Gastroesophageal sphincter (tissue), 4 donors: ENCODE data around the gene CD300LD. TPM values are rescaled to one million over a fixed set of nuclear protein-coding genes. Genes with fewer than 3 reads are reported as not detected.

ENCODE experiments used
- ATAC-seq: fragments of 150-250 bp; one replicate; pipeline ENCODE4 v1.9.1; 2016; ENCODE audit warnings: mild to moderate bottlenecking, moderate library complexity
- H3K27ac ChIP-seq, 4 donors: fragments of 200-600 bp; sonication (generic) in 3 of 4; 1 replicate in 3 of 4; 2 replicates in 1 of 4; pipeline ENCODE4 v1.5.1; 2016 to 2019
- H3K27me3 ChIP-seq: fragments of 200-600 bp; sonication (generic); one replicate; pipeline ENCODE4 v1.5.1; 2019
- H3K36me3 ChIP-seq, 2 donors: fragments of 200-600 bp; sonication (generic); one replicate each; pipeline ENCODE4 v1.5.1; 2019; ENCODE audit warnings: control low read depth in 1 of 2
- H3K4me1 ChIP-seq, 3 donors: fragments of 200-600 bp; sonication (generic); 1 replicate in 2 of 3; 2 replicates in 1 of 3; pipeline ENCODE4 v1.5.1; 2016 to 2019; ENCODE audit warnings: control low read depth in 2 of 3
- H3K4me3 ChIP-seq, 2 donors: fragments of 200-600 bp; sonication (generic); one replicate each; pipeline ENCODE4 v1.5.1; 2019; ENCODE audit warnings: mild to moderate bottlenecking in 1 of 2, moderate library complexity in 1 of 2
- H3K9me3 ChIP-seq, 3 donors: fragments of 200-600 bp; sonication (generic); one replicate each; pipeline ENCODE4 v1.5.1; 2017 to 2019; ENCODE audit warnings: control low read depth in 2 of 3
- EP300 ChIP-seq: sonication (generic); formaldehyde crosslinking; IDR thresholded peaks from one replicate; pipeline ENCODE4 v1.6.1; 2017; ENCODE audit warnings: antibody characterized with exemption, mild to moderate bottlenecking
- POLR2A ChIP-seq, 2 donors: fragments of 450-650 bp; IDR thresholded peaks; one replicate each; pipeline ENCODE4 v1.6.1; 2017; ENCODE audit warnings: antibody characterized with exemption in 2 of 2, mild to moderate bottlenecking in 2 of 2, moderate library complexity in 1 of 2
- POLR2AphosphoS5 ChIP-seq: sonication (generic); formaldehyde crosslinking; IDR thresholded peaks from one replicate; pipeline ENCODE4 v1.6.1; 2017; ENCODE audit warnings: antibody characterized with exemption
- WGBS, 2 donors: methylation state at CpG; one replicate each; pipeline ENCODE4 v1.1.5; 2018; ENCODE audit warnings: low coverage in 1 of 2; 5-methylcytosine and 5-hydroxymethylcytosine counted together
- total RNA-seq, 4 donors: library from RNA; depleted of rRNA; stranded (reverse); fragments of >200 nt; gene quantifications; one replicate each; pipeline ENCODE4 v1.1.0, GENCODE V29; 2016
- TF ChIP-seq, protein P1 (sequence below), 4 experiments: fragments of 200-600 bp in 2 of 4; fragments of 450-650 bp in 2 of 4; sonication (generic) in 1 of 4; IDR thresholded peaks; one replicate each; pipeline ENCODE4 v1.5.1; 2017 to 2019; ENCODE audit warnings: antibody characterized with exemption in 4 of 4, mild to moderate bottlenecking in 2 of 4, moderate library complexity in 2 of 4

Gene CD300LD
- total RNA-seq, 4 donors from 2014 or later = not detected

DNA sequence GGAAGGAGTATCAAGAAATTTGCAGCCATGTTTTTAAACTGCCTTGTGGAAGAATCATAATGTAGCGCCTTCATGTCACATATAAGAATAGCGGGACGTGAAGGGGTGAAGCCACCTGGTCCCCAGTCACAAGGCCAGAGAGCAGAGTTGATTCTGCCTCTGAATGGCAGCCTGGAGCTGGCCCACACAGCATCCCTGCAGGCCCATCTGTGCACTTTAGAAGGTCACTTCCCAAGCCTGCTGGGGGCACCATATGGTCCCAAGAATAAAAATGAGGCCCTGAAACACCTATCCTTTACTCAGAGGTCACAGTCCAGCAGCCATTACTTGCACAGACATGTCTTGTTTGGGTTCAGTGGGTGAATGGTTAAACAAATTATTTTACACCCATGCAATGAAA, 16.4 kb upstream of the CD300LD start:
- Histone ChIP-seq H3K36me3 (no peaks in the 10 kb centered on the region), H3K27me3 (peaks cover 14% of the 10 kb centered on the region), H3K4me3 (no peak overlapping the region), H3K4me1 (peaks cover 0 to 14% (median 10%) of the 10 kb centered on the region in 3 donors), H3K9me3 (no peaks in the 10 kb centered on the region), H3K27ac (no peak overlapping the region)
- no peak for ATAC-seq
- TF ChIP-seq, protein P1, sequence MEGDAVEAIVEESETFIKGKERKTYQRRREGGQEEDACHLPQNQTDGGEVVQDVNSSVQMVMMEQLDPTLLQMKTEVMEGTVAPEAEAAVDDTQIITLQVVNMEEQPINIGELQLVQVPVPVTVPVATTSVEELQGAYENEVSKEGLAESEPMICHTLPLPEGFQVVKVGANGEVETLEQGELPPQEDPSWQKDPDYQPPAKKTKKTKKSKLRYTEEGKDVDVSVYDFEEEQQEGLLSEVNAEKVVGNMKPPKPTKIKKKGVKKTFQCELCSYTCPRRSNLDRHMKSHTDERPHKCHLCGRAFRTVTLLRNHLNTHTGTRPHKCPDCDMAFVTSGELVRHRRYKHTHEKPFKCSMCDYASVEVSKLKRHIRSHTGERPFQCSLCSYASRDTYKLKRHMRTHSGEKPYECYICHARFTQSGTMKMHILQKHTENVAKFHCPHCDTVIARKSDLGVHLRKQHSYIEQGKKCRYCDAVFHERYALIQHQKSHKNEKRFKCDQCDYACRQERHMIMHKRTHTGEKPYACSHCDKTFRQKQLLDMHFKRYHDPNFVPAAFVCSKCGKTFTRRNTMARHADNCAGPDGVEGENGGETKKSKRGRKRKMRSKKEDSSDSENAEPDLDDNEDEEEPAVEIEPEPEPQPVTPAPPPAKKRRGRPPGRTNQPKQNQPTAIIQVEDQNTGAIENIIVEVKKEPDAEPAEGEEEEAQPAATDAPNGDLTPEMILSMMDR (IDR thresholded peaks at IDR 0.05) = no peak
- TF ChIP-seq POLR2AphosphoS5 (no peak), EP300 (no peak), POLR2A (IDR thresholded peaks at IDR 0.05) (no peak)
- 82% methylated on average over 3 of the region's 3 CpGs; no CpG with 5 or more reads in 1 of the 2 donors for WGBS, 2 donors

- no peak for ATAC-seq
- peaks cover 5% of the 10 kb centered on the region for H3K27me3 ChIP-seq
- H3K9me3 ChIP-seq = no peaks in the 10 kb centered on the region
- no peak overlapping the region for H3K27ac ChIP-seq
- H3K4me3 ChIP-seq = no peak overlapping the region
- TF ChIP-seq, protein P1 (IDR thresholded peaks at IDR 0.05) = no peak
- TF ChIP-seq EP300 = no peak
- TF ChIP-seq POLR2A (IDR thresholded peaks at IDR 0.05) = no peak
- no peak for TF ChIP-seq POLR2AphosphoS5
- H3K4me1 ChIP-seq = peaks cover 0 to 14% (median 10%) of the 10 kb centered on the region in 3 donors
- 62% methylated on average over 1 of the region's 1 CpG; no CpG with 5 or more reads in 1 of the 2 donors for WGBS, 2 donors
- H3K36me3 ChIP-seq = no peaks in the 10 kb centered on the region
Observed at GRCh38 chr17:74607221-74607620, 15.1 kb upstream of the CD300LD start.

GRCh38 chr17:74606050-74606449, 14.0 kb upstream of the CD300LD start:
- Histone ChIP-seq H3K36me3 (no peaks in the 10 kb centered on the region), H3K4me3 (no peak overlapping the region), H3K27ac (no peak overlapping the region), H3K27me3 (no peaks in the 10 kb centered on the region), H3K4me1 (peaks cover 0 to 14% (median 10%) of the 10 kb centered on the region in 3 donors), H3K9me3 (no peaks in the 10 kb centered on the region)
- TF ChIP-seq EP300 (no peak), POLR2AphosphoS5 (no peak), POLR2A (IDR thresholded peaks at IDR 0.05) (no peak)
- TF ChIP-seq, protein P1 (IDR thresholded peaks at IDR 0.05) = no peak
- ATAC-seq = no peak
- 83 to 100% methylated on average over 1 to 4 of the region's 8 CpGs for WGBS, 2 donors

DNA sequence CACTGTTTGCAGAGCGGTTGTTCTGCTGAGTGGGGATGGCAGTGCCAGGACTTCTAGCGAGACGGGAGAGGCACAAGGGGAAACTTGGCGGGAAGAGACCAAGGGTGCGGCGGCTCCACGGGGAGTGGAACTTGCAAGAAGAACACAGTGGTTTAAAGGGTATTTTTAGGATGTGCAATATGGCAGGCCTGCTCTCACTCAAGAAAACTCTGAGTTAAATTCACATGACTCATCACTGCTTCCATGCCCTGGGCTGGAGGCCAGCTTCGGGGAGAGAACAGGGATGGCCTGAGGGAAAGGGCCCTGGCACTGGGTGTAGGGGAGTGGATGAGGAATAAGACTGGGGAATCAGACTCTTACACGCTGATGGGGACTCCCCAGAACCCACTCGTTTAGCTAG, 13.3 kb upstream of the CD300LD start:
- peaks cover 0 to 14% (median 10%) of the 10 kb centered on the region in 3 donors for H3K4me1 ChIP-seq
- H3K4me3 ChIP-seq = no peak overlapping the region
- WGBS, 2 donors = 13 to 21% methylated on average over 3 to 7 of the region's 10 CpGs
- peak; percentile 48 for TF ChIP-seq POLR2AphosphoS5
- TF ChIP-seq, protein P1 (IDR thresholded peaks at IDR 0.05) = no peak
- ATAC-seq = peak; percentile 83
- H3K36me3 ChIP-seq = no peaks in the 10 kb centered on the region
- H3K27me3 ChIP-seq = no peaks in the 10 kb centered on the region
- H3K9me3 ChIP-seq = no peaks in the 10 kb centered on the region
- peak overlapping the region in 2 of 4 donors; percentile 47 to 51 for H3K27ac ChIP-seq

DNA sequence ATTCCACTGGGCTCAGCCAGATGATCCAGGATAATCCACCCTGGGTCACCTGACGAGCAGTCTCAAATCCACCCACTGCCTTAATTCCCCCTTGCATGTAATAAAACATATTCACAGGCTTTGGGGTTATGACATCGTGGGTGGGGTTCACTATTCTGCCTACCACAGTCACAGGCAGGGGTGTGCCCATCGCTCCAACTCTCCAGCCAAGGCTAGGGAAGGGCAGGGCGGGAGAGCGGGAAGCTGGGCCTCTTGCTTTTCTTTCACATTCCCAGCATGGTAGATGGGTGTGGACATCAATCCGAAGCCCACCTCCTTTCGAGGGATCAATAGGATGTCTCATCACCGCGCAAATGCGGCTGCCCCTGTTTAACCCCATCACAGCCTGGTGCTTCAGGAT, 12.7 kb upstream of the CD300LD start:
- H3K27ac ChIP-seq = peak overlapping the region in 2 of 4 donors; percentile 47 to 51
- H3K4me1 ChIP-seq = peaks cover 0 to 14% (median 10%) of the 10 kb centered on the region in 3 donors
- no peaks in the 10 kb centered on the region for H3K27me3 ChIP-seq
- no peaks in the 10 kb centered on the region for H3K9me3 ChIP-seq
- no peak for TF ChIP-seq EP300
- TF ChIP-seq, protein P1 (IDR thresholded peaks at IDR 0.05) = no peak
- TF ChIP-seq POLR2A (IDR thresholded peaks at IDR 0.05) = no peak
- H3K4me3 ChIP-seq = no peak overlapping the region
- H3K36me3 ChIP-seq = no peaks in the 10 kb centered on the region
- ATAC-seq = no peak
- WGBS, 2 donors = 0% methylated on average over 1 of the region's 10 CpGs; no CpG with 5 or more reads in 1 of the 2 donors
